ENCODE measurements around the gene BNIP2. TPM values are rescaled to one million over a fixed set of nuclear protein-coding genes. Genes with fewer than 3 reads are reported as not detected.
A peak's percentile ranks its signal among the peaks of the same experiment; 100 is the strongest.
"Not testable (repeated sequence)": the region's sequence is repeated elsewhere in the genome, so short reads cannot be mapped to it uniquely, and the experiment has no call there.

BNIP2 gene
- total RNA-seq, 2 donors from 2014 or later, result 65.1 to 68.3 TPM

- DNase-seq (no peak), ATAC-seq (replicated peaks in 1 of 2) (no peak)
- Mint-ChIP-seq H3K36me3 (ENCODE audit: insufficient read depth in 2 of 2) (peaks cover 5 to 10% of the 10 kb centered on the region in 2 donors), H3K4me1 (ENCODE audit: low read depth) (peaks cover 5% of the 10 kb centered on the region), H3K27ac (no peak overlapping the region), H3K27me3 (ENCODE audit: low read depth) (no peaks in the 10 kb centered on the region), H3K4me3 (no peak overlapping the region), H3K9me3 (no peaks in the 10 kb centered on the region)
Observed at GRCh38 chr15:59646277-59646676, 42.8 kb downstream of the BNIP2 start.

DNA sequence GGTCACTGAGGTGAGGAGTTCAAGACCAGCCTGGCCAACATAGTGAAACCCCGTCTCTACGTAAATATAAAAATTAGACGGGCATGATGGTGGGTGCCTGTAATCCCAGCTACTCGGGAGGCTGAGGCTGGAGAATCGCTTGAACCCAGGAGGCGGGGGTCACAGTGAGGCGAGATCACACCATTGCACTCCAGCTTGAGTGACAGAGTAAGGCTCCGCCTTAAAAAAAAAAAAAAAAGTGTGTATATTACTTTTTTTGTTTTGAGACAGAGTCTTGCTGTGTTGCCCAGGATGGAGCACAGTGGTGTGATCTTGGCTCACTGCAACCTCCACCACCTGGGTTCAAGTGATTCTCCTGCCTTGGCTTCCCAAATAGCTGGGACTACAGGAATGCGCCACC is 43.3 kb downstream of the BNIP2 start:
- not testable (repeated sequence) for H3K4me1 Mint-ChIP-seq (ENCODE audit: low read depth); H3K4me3 Mint-ChIP-seq; H3K27ac Mint-ChIP-seq; ATAC-seq (replicated peaks in 1 of 2); H3K27me3 Mint-ChIP-seq (ENCODE audit: low read depth); H3K9me3 Mint-ChIP-seq; DNase-seq
- H3K36me3 Mint-ChIP-seq (ENCODE audit: insufficient read depth in 2 of 2), result peaks cover 5 to 10% of the 10 kb centered on the region in 2 donors

DNA sequence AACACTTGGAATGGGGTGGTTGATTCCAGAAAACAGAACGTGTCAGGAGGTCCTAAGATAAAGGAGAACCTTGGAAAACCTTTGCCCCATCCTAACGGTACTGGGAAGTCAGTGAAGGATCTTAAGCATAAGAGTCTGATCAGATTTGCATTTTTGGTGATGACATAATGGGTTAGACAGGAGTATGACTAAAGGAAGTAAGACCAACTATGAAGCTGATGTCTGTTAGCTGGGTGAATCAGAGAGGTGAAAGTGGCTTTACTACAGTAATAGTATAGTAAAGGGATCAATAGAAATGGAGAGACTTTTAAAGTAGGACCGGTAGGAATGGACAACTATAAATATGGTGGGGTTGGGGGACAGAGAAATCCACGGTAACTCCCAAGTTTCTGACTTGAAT is 44.4 kb downstream of the BNIP2 start:
- peaks cover 5 to 10% of the 10 kb centered on the region in 2 donors for H3K36me3 Mint-ChIP-seq (ENCODE audit: insufficient read depth in 2 of 2)

GRCh38 chr15:59642351-59642750 is 46.8 kb downstream of the BNIP2 start:
- no peak for ATAC-seq (replicated peaks in 1 of 2)
- H3K27me3 Mint-ChIP-seq (ENCODE audit: low read depth), result no peaks in the 10 kb centered on the region
- no peak overlapping the region for H3K27ac Mint-ChIP-seq
- no peak overlapping the region for H3K4me3 Mint-ChIP-seq
- no peaks in the 10 kb centered on the region for H3K9me3 Mint-ChIP-seq
- no peak for DNase-seq
- peaks cover 5 to 11% of the 10 kb centered on the region in 2 donors for H3K36me3 Mint-ChIP-seq (ENCODE audit: insufficient read depth in 2 of 2)
- H3K4me1 Mint-ChIP-seq (ENCODE audit: low read depth), result peaks cover 12% of the 10 kb centered on the region

More for the DNA sequence above, 44.4 kb downstream of the BNIP2 start:
- DNase-seq (no peak), ATAC-seq (replicated peaks in 1 of 2) (peak in 1 of 2 donors; percentile 55)
- Mint-ChIP-seq H3K4me1 (ENCODE audit: low read depth) (peaks cover 8% of the 10 kb centered on the region), H3K4me3 (no peak overlapping the region), H3K9me3 (no peaks in the 10 kb centered on the region), H3K27me3 (ENCODE audit: low read depth) (no peaks in the 10 kb centered on the region), H3K27ac (peak overlapping the region; percentile 14)

- not testable (repeated sequence) for H3K27ac Mint-ChIP-seq; H3K4me3 Mint-ChIP-seq; H3K9me3 Mint-ChIP-seq; H3K36me3 Mint-ChIP-seq (ENCODE audit: insufficient read depth in 2 of 2); DNase-seq; H3K4me1 Mint-ChIP-seq (ENCODE audit: low read depth); ATAC-seq (replicated peaks in 1 of 2); H3K27me3 Mint-ChIP-seq (ENCODE audit: low read depth)
Observed at GRCh38 chr15:59637507-59637906, 51.6 kb downstream of the BNIP2 start.

GRCh38 chr15:59636184-59636583 is 52.9 kb downstream of the BNIP2 start:
- no peak overlapping the region for H3K4me3 Mint-ChIP-seq
- H3K27me3 Mint-ChIP-seq (ENCODE audit: low read depth), result no peaks in the 10 kb centered on the region
- H3K4me1 Mint-ChIP-seq (ENCODE audit: low read depth), result peaks cover 7% of the 10 kb centered on the region
- no peak overlapping the region for H3K27ac Mint-ChIP-seq
- DNase-seq (no peak), ATAC-seq (replicated peaks in 1 of 2) (no peak)
- no peaks in the 10 kb centered on the region for H3K9me3 Mint-ChIP-seq
- H3K36me3 Mint-ChIP-seq (ENCODE audit: insufficient read depth in 2 of 2), result peaks cover 0 to 2% of the 10 kb centered on the region in 2 donors

DNA sequence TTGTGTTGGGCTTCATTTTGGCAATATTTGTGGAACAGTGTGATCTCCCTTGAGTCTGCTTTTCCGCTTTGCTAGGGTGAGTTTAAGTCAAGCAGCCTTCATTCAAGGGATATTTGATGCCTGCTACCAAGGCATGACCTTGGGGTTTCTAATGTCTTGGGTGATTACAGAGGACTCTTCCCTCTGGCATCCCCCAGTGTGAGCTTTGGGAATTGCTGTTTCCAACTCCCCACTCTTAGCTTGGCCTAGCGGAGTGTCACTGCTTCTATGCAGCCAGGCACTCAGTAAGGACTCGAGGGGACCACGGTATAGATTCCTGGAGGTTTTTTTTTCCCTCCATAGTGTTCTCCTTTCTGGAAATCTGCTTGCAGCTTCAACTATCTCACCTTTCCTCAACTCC is 56.4 kb downstream of the BNIP2 start:
- no peak overlapping the region for H3K27ac Mint-ChIP-seq
- no peaks in the 10 kb centered on the region for H3K9me3 Mint-ChIP-seq
- DNase-seq, result no peak
- H3K4me3 Mint-ChIP-seq, result no peak overlapping the region
- no peaks in the 10 kb centered on the region for H3K4me1 Mint-ChIP-seq (ENCODE audit: low read depth)
- no peak for ATAC-seq (replicated peaks in 1 of 2)
- H3K36me3 Mint-ChIP-seq (ENCODE audit: insufficient read depth in 2 of 2), result no peaks in the 10 kb centered on the region
- H3K27me3 Mint-ChIP-seq (ENCODE audit: low read depth), result no peaks in the 10 kb centered on the region

DNA sequence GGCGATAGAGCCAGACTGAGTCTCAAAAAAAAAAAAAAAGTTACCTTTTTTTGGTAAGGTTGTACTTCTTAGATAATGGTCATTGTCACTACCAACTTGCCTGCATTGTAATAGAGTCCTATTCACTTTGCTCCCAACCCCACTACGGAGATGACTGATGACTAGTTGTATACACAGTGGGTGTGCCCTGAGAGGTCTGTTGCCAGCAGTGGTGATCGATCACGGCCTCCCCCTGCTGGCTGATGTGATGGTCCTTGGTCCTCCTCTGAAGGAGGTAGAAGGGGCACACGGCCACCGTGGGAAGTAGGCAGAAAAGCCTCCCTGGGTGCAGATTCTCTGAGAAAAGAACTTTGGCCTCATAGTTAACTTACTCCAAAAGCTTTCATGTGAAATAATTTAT is 66.8 kb downstream of the BNIP2 start:
- ATAC-seq (replicated peaks in 1 of 2) (peak; percentile 98 to 100), DNase-seq (peak; percentile 70 to 72)
- peaks cover 19% of the 10 kb centered on the region for H3K27me3 Mint-ChIP-seq (ENCODE audit: low read depth)
- no peak overlapping the region for H3K4me3 Mint-ChIP-seq
- H3K36me3 Mint-ChIP-seq (ENCODE audit: insufficient read depth in 2 of 2), result no peaks in the 10 kb centered on the region
- no peak overlapping the region for H3K27ac Mint-ChIP-seq
- H3K9me3 Mint-ChIP-seq, result no peaks in the 10 kb centered on the region
- no peaks in the 10 kb centered on the region for H3K4me1 Mint-ChIP-seq (ENCODE audit: low read depth)

DNA sequence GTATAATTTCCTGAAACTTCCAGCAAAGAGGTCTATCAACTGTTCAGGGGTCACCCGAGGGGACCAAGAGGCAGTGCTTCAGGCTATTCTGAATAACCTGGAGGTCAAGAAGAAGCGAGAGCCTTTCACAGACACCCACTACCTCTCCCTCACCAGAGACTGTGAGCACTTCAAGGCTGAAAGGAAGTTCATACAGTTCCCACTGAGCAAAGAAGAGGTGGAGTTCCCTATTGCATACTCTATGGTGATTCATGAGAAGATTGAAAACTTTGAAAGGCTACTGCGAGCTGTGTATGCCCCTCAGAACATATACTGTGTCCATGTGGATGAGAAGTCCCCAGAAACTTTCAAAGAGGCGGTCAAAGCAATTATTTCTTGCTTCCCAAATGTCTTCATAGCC is 70.7 kb downstream of the BNIP2 start:
- Mint-ChIP-seq H3K9me3 (no peaks in the 10 kb centered on the region), H3K36me3 (ENCODE audit: insufficient read depth in 2 of 2) (peaks cover 0 to 3% of the 10 kb centered on the region in 2 donors), H3K27me3 (ENCODE audit: low read depth) (peaks cover 24% of the 10 kb centered on the region), H3K4me1 (ENCODE audit: low read depth) (peaks cover 8% of the 10 kb centered on the region), H3K4me3 (no peak overlapping the region), H3K27ac (no peak overlapping the region)
- no peak for DNase-seq
- ATAC-seq (replicated peaks in 1 of 2), result no peak

- ATAC-seq (replicated peaks in 1 of 2) (no peak), DNase-seq (no peak)
- H3K36me3 Mint-ChIP-seq (ENCODE audit: insufficient read depth in 2 of 2), result peaks cover 0 to 3% of the 10 kb centered on the region in 2 donors
- no peak overlapping the region for H3K27ac Mint-ChIP-seq
- no peak overlapping the region for H3K4me3 Mint-ChIP-seq
- peaks cover 8% of the 10 kb centered on the region for H3K4me1 Mint-ChIP-seq (ENCODE audit: low read depth)
- H3K27me3 Mint-ChIP-seq (ENCODE audit: low read depth), result peaks cover 38% of the 10 kb centered on the region
- H3K9me3 Mint-ChIP-seq, result no peaks in the 10 kb centered on the region
Observed at GRCh38 chr15:59616379-59616778, 72.7 kb downstream of the BNIP2 start.

GRCh38 chr15:59615661-59616060 is 73.5 kb downstream of the BNIP2 start:
- Mint-ChIP-seq H3K4me3 (no peak overlapping the region), H3K4me1 (ENCODE audit: low read depth) (peaks cover 8% of the 10 kb centered on the region), H3K36me3 (ENCODE audit: insufficient read depth in 2 of 2) (peaks cover 0 to 5% of the 10 kb centered on the region in 2 donors), H3K27me3 (ENCODE audit: low read depth) (peaks cover 41% of the 10 kb centered on the region), H3K27ac (no peak overlapping the region), H3K9me3 (peaks cover 3% of the 10 kb centered on the region in 2 donors)
- DNase-seq (no peak), ATAC-seq (replicated peaks in 1 of 2) (no peak)

- Mint-ChIP-seq H3K9me3 (peaks cover 3% of the 10 kb centered on the region in 2 donors), H3K27ac (no peak overlapping the region)
- no peak for ATAC-seq (replicated peaks in 1 of 2)
Observed at GRCh38 chr15:59614153-59614552, 75.0 kb downstream of the BNIP2 start.

GRCh38 chr15:59611276-59612260 is 77.6 kb downstream of the BNIP2 start, which contains the start of gene GCNT3:
Gene GCNT3 (plus strand): TSS chr15:59611783. CDS start chr15:59618239, 6,456 bp downstream.
- ATAC-seq (replicated peaks in 1 of 2), result no peak
- Mint-ChIP-seq H3K9me3 (peaks cover 3% of the 10 kb centered on the region in 2 donors), H3K36me3 (ENCODE audit: insufficient read depth in 2 of 2) (peaks cover 0 to 5% of the 10 kb centered on the region in 2 donors), H3K27ac (peak within 1 kb of the TSS; percentile 35), H3K4me1 (ENCODE audit: low read depth) (peaks cover 8% of the 10 kb centered on the region), H3K27me3 (ENCODE audit: low read depth) (peaks cover 31% of the 10 kb centered on the region), H3K4me3 (no peak within 1 kb of the TSS)
- no peak for DNase-seq

More at GRCh38 chr15:59614153-59614552, 75.0 kb downstream of the BNIP2 start:
- no peak for DNase-seq
- Mint-ChIP-seq H3K27me3 (ENCODE audit: low read depth) (peaks cover 33% of the 10 kb centered on the region), H3K36me3 (ENCODE audit: insufficient read depth in 2 of 2) (peaks cover 0 to 5% of the 10 kb centered on the region in 2 donors), H3K4me1 (ENCODE audit: low read depth) (peaks cover 8% of the 10 kb centered on the region), H3K4me3 (no peak overlapping the region)

All from activated T-cell treated with anti-CD3 and anti-CD28 coated beads, Interleukin-2, amount 50 U/mL, for 72 hours (primary cell).